Neural cell (in vitro differentiated cells): ENCODE results near the gene VIT. TPM values are rescaled to one million over a fixed set of nuclear protein-coding genes. Genes with fewer than 3 reads are reported as not detected.

ENCODE experiments used
- H2AFZ ChIP-seq: fragments of 200-600, 300-800 bp; sonication (generic), shearing (Covaris generic); 2 replicates; pipeline ENCODE4 v1.6.0; 2014; ENCODE audit warnings: low read depth, mild to moderate bottlenecking, antibody characterized with exemption, low read length, moderate library complexity
- H3F3A ChIP-seq: fragments of 200-600 bp; shearing (Covaris generic); 2 replicates; pipeline ENCODE4 v1.6.1; 2016; ENCODE audit warnings: mild to moderate bottlenecking, moderate library complexity, mixed read lengths, antibody characterized with exemption, low read length; ENCODE audit not compliant: insufficient read depth, poor library complexity, severe bottlenecking
- H3K27ac ChIP-seq: fragments of 200-600, 300-800 bp; sonication (generic), shearing (Covaris generic); 2 replicates; pipeline ENCODE4 v1.5.1; 2014; ENCODE audit warnings: mild to moderate bottlenecking, low read length, moderate library complexity
- H3K27me3 ChIP-seq: fragments of 300-800, 200-600 bp; sonication (generic), shearing (Covaris generic); 2 replicates; pipeline ENCODE4 v1.6.0; 2014; ENCODE audit warnings: mild to moderate bottlenecking, low read depth, low read length, moderate library complexity; ENCODE audit not compliant: insufficient read depth
- H3K36me3 ChIP-seq: fragments of 300-800, 200-600 bp; sonication (generic), shearing (Covaris generic); 2 replicates; pipeline ENCODE4 v1.5.1; 2014; ENCODE audit warnings: mild to moderate bottlenecking, antibody characterized with exemption, low read length, moderate library complexity; ENCODE audit not compliant: insufficient read depth
- H3K4me2 ChIP-seq: fragments of 300-800, 200-600 bp; sonication (generic), shearing (Covaris generic); 2 replicates; pipeline ENCODE4 v1.6.0; 2014; ENCODE audit warnings: mild to moderate bottlenecking, low read length
- H3K4me3 ChIP-seq: fragments of 300-800, 200-600 bp; sonication (generic), shearing (Covaris generic); 2 replicates; pipeline ENCODE4 v1.5.1; 2014; ENCODE audit warnings: mild to moderate bottlenecking, low read length, moderate library complexity
- H3K79me2 ChIP-seq: fragments of 200-600 bp; shearing (Covaris generic); replicated peaks from 2 replicates; pipeline ENCODE4 v1.6.0; 2014; ENCODE audit warnings: mild to moderate bottlenecking, low read length, moderate library complexity; ENCODE audit not compliant: insufficient read depth
- H3K9ac ChIP-seq: fragments of 300-800, 200-600 bp; sonication (generic), shearing (Covaris generic); 2 replicates; pipeline ENCODE4 v1.6.1; 2016; ENCODE audit warnings: mild to moderate bottlenecking, low read length, mixed read lengths
- H3K9me2 ChIP-seq: fragments of 200-600 bp; shearing (Covaris generic); 2 replicates; pipeline ENCODE4 v1.6.1; 2016; ENCODE audit warnings: mild to moderate bottlenecking, low read length, mixed read lengths; ENCODE audit not compliant: insufficient read depth
- H3K9me3 ChIP-seq: fragments of 200-600, 300-800 bp; sonication (generic), shearing (Covaris generic); 2 replicates; pipeline ENCODE4 v1.6.1; 2016; ENCODE audit warnings: mild to moderate bottlenecking, mixed run types, low read length, moderate library complexity, mixed read lengths
- H4K20me1 ChIP-seq: fragments of 200-600 bp; shearing (Covaris generic); 2 replicates; pipeline ENCODE4 v1.6.1; 2016; ENCODE audit warnings: mild to moderate bottlenecking, mixed run types; ENCODE audit not compliant: insufficient read depth
- CTCF ChIP-seq: fragments of 450-650 bp; IDR thresholded peaks from 2 replicates; pipeline ENCODE4 v1.5.1; 2014; ENCODE audit warnings: antibody characterized with exemption, mild to moderate bottlenecking, moderate library complexity; ENCODE audit not compliant: poor library complexity, severe bottlenecking
- EP300 ChIP-seq: fragments of 450-650 bp; conservative IDR thresholded peaks from 2 replicates; pipeline ENCODE4 v1.6.1; 2014; ENCODE audit warnings: antibody characterized with exemption, mild to moderate bottlenecking, moderate library complexity; ENCODE audit not compliant: poor library complexity, severe bottlenecking
- EZH2 ChIP-seq: fragments of 200-600, 300-800 bp; shearing (Covaris generic), sonication (generic); IDR thresholded peaks from 2 replicates; pipeline ENCODE4 v1.6.1; 2014; ENCODE audit warnings: antibody characterized with exemption, low read length, borderline replicate concordance, mild to moderate bottlenecking; ENCODE audit not compliant: insufficient read depth, poor library complexity, severe bottlenecking
- MXI1 ChIP-seq: fragments of 450-650 bp; conservative IDR thresholded peaks from 2 replicates; pipeline ENCODE4 v1.6.1; 2014; ENCODE audit warnings: antibody characterized with exemption, mild to moderate bottlenecking; ENCODE audit not compliant: poor library complexity, severe bottlenecking
- POLR2AphosphoS5 ChIP-seq: IDR thresholded peaks from 2 replicates; pipeline ENCODE4 v1.6.1; 2012
- RAD21 ChIP-seq: fragments of 450-650 bp; conservative IDR thresholded peaks from 2 replicates; pipeline ENCODE4 v1.6.1; 2014; ENCODE audit warnings: antibody characterized with exemption, mild to moderate bottlenecking, moderate library complexity
- REST ChIP-seq: IDR thresholded peaks from 2 replicates; pipeline ENCODE4 v1.6.1; 2012; ENCODE audit warnings: borderline replicate concordance
- SMC3 ChIP-seq: fragments of 450-650 bp; conservative IDR thresholded peaks from 2 replicates; pipeline ENCODE4 v1.6.1; 2014; ENCODE audit warnings: antibody characterized with exemption, mild to moderate bottlenecking, moderate library complexity; ENCODE audit not compliant: poor library complexity
- TAF1 ChIP-seq: IDR thresholded peaks from 2 replicates; pipeline ENCODE4 v1.6.1; 2012; ENCODE audit warnings: low read depth
- polyA plus RNA-seq: library from polyadenylated mRNA; depleted of rRNA; stranded (reverse); fragments of >200 nt; gene quantifications from 2 replicates; pipeline ENCODE4 v1.2.3, GENCODE V29; 2014

Gene VIT
- polyA plus RNA-seq, 1 donor from 2014 or later = not detected

- no peaks in the 10 kb centered on the region for H3K27me3 ChIP-seq
- H4K20me1 ChIP-seq = no peaks in the 10 kb centered on the region
- TF ChIP-seq POLR2AphosphoS5 = no peak
- TF ChIP-seq REST = no peak
- no peak for TF ChIP-seq CTCF
- TF ChIP-seq RAD21 = no peak
- TF ChIP-seq SMC3 = no peak
- TF ChIP-seq TAF1 = no peak
- no peak for TF ChIP-seq EP300
- TF ChIP-seq MXI1 = no peak
- TF ChIP-seq EZH2 = no peak
- no peak overlapping the region for H3K4me2 ChIP-seq
- no peak overlapping the region for H2AFZ ChIP-seq
- H3K9me2 ChIP-seq = no peaks in the 10 kb centered on the region
- no peaks in the 10 kb centered on the region for H3K9me3 ChIP-seq
- no peaks in the 10 kb centered on the region for H3F3A ChIP-seq
- H3K36me3 ChIP-seq = peaks cover 7% of the 10 kb centered on the region
- H3K9ac ChIP-seq = no peak overlapping the region
- H3K27ac ChIP-seq = no peak overlapping the region
- H3K4me3 ChIP-seq = no peak overlapping the region
- no peaks in the 10 kb centered on the region for H3K79me2 ChIP-seq
These were observed 162.9 kb downstream of the VIT start for GRCh38 chr2:36859366-36859792.

GRCh38 chr2:36861896-36862295 lies 165.4 kb downstream of the VIT start:
- Histone ChIP-seq H3K27me3 (no peaks in the 10 kb centered on the region), H3K4me3 (no peak overlapping the region), H4K20me1 (no peaks in the 10 kb centered on the region), H2AFZ (no peak overlapping the region), H3K9ac (no peak overlapping the region), H3K36me3 (peaks cover 7% of the 10 kb centered on the region), H3K9me3 (no peaks in the 10 kb centered on the region), H3K79me2 (no peaks in the 10 kb centered on the region), H3K9me2 (no peaks in the 10 kb centered on the region), H3F3A (no peaks in the 10 kb centered on the region), H3K27ac (no peak overlapping the region), H3K4me2 (no peak overlapping the region)
- TF ChIP-seq MXI1 (no peak), RAD21 (no peak), CTCF (no peak), EP300 (no peak), SMC3 (no peak), EZH2 (no peak), REST (no peak)
